Karpas-422 (cell line): Measurements from ENCODE around the gene MAP3K14. TPM values are rescaled to one million over a fixed set of nuclear protein-coding genes. Genes with fewer than 3 reads are reported as not detected.
A peak's percentile ranks its signal among the peaks of the same experiment; 100 is the strongest.

Experiments
- DNase-seq: peaks from one replicate; pipeline ENCODE4 v3.0.0-alpha.2; 2015
- H2AFZ ChIP-seq: fragments of 200-600 bp; sonication (generic); 2 replicates; pipeline ENCODE4 v1.6.1; 2014; ENCODE audit warnings: antibody characterized with exemption, low read length, mixed read lengths
- H3K27ac ChIP-seq: fragments of 200-600 bp; sonication (generic); 2 replicates; pipeline ENCODE4 v1.5.1; 2014; ENCODE audit warnings: mild to moderate bottlenecking, low read length, moderate library complexity
- H3K27me3 ChIP-seq: fragments of 200-600 bp; sonication (generic); 2 replicates; pipeline ENCODE4 v1.6.1; 2014; ENCODE audit warnings: low read length, mixed read lengths
- H3K36me3 ChIP-seq: fragments of 200-600 bp; sonication (generic); 2 replicates; pipeline ENCODE4 v1.6.1; 2014; ENCODE audit warnings: low read length, mixed read lengths; ENCODE audit not compliant: insufficient read depth
- H3K4me1 ChIP-seq: fragments of 200-600 bp; sonication (generic); 2 replicates; pipeline ENCODE4 v1.6.1; 2014; ENCODE audit warnings: mild to moderate bottlenecking, low read length, mixed read lengths
- H3K4me2 ChIP-seq: fragments of 200-600 bp; sonication (generic); 2 replicates; pipeline ENCODE4 v1.6.1; 2014; ENCODE audit warnings: low read length, low read depth, mild to moderate bottlenecking; ENCODE audit not compliant: poor library complexity, severe bottlenecking
- H3K4me3 ChIP-seq: fragments of 200-600 bp; sonication (generic); 2 replicates; pipeline ENCODE4 v1.5.1; 2014; ENCODE audit warnings: mild to moderate bottlenecking, antibody characterized with exemption, low read length, mixed read lengths
- H3K79me2 ChIP-seq: fragments of 200-600 bp; sonication (generic); 2 replicates; pipeline ENCODE4 v1.6.1; 2014; ENCODE audit warnings: mild to moderate bottlenecking, low read length, mixed read lengths
- H3K9ac ChIP-seq: fragments of 200-600 bp; sonication (generic); 2 replicates; pipeline ENCODE4 v1.6.0; 2014; ENCODE audit warnings: low read length
- H3K9me2 ChIP-seq: fragments of 200-600 bp; sonication (generic), shearing (Covaris generic); replicated peaks from 2 replicates; pipeline ENCODE4 v1.6.0; 2014; ENCODE audit warnings: mild to moderate bottlenecking, low read length, moderate library complexity; ENCODE audit not compliant: insufficient read depth
- H3K9me3 ChIP-seq: fragments of 300-700, 200-600 bp; sonication (generic); 2 replicates; pipeline ENCODE4 v1.6.1; 2014; ENCODE audit warnings: low read length, mixed read lengths
- H4K20me1 ChIP-seq: fragments of 200-600 bp; sonication (generic); 2 replicates; pipeline ENCODE4 v1.6.1; 2014; ENCODE audit warnings: mild to moderate bottlenecking, antibody characterized with exemption, low read length, low read depth; ENCODE audit not compliant: insufficient read depth
- total RNA-seq: library from RNA; depleted of rRNA; stranded (reverse); fragments of >200 nt; shearing (Covaris generic); gene quantifications from 2 replicates; pipeline ENCODE4 v1.2.3, GENCODE V29; 2014; ENCODE audit warnings: low replicate concordance

MAP3K14 gene
- total RNA-seq, 1 experiment from 2014 or later: 7.6 TPM

DNA sequence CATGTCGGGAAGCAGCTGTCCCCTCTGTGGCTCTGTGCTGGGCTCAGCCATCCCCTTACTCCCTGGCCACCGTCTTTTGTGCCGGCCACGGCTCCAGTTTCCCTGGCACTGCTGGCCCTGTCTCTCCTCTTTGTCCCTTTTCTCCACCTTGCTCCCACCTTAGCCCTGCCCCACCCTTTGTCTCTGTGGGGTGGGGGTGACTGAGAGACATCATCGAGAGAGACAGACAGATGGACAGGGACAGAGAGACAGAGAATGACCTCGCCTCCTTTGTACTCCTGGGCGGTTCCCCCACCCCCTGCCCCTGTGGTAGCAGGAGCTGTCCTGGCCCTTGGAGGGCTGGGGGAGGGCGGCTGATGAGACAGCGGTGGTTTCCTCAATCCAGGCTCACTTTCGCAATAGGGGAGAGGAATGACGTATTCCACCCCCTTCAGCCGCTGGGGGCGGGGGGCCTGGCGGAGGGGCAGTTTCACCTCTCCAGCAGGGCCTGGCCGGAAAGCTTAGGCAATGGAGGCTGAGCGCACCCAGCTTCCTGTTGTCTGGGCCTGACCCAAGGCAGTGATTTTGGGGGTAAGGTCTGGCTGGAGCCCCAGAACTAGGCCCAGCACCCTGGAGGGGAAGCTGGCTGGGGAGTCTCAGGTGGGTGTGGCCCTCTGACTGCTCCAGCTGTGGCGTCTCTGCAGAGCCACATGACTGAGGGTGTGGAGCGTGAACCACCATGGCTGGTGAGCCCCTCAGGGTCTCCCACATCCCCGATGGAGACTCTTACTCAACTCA, 87.9 kb downstream of the MAP3K14 start:
- H3K79me2 ChIP-seq: no peaks in the 10 kb centered on the region
- no peaks in the 10 kb centered on the region for H3K9me2 ChIP-seq
- no peaks in the 10 kb centered on the region for H3K9me3 ChIP-seq
- no peak overlapping the region for H3K4me3 ChIP-seq
- H3K9ac ChIP-seq: no peak overlapping the region
- no peak overlapping the region for H2AFZ ChIP-seq
- no peaks in the 10 kb centered on the region for H3K36me3 ChIP-seq
- no peak overlapping the region for H3K27ac ChIP-seq
- peak; percentile 58 for DNase-seq
- no peaks in the 10 kb centered on the region for H4K20me1 ChIP-seq
- H3K27me3 ChIP-seq: no peaks in the 10 kb centered on the region
- no peak overlapping the region for H3K4me2 ChIP-seq
- H3K4me1 ChIP-seq: peaks cover 19% of the 10 kb centered on the region

DNA sequence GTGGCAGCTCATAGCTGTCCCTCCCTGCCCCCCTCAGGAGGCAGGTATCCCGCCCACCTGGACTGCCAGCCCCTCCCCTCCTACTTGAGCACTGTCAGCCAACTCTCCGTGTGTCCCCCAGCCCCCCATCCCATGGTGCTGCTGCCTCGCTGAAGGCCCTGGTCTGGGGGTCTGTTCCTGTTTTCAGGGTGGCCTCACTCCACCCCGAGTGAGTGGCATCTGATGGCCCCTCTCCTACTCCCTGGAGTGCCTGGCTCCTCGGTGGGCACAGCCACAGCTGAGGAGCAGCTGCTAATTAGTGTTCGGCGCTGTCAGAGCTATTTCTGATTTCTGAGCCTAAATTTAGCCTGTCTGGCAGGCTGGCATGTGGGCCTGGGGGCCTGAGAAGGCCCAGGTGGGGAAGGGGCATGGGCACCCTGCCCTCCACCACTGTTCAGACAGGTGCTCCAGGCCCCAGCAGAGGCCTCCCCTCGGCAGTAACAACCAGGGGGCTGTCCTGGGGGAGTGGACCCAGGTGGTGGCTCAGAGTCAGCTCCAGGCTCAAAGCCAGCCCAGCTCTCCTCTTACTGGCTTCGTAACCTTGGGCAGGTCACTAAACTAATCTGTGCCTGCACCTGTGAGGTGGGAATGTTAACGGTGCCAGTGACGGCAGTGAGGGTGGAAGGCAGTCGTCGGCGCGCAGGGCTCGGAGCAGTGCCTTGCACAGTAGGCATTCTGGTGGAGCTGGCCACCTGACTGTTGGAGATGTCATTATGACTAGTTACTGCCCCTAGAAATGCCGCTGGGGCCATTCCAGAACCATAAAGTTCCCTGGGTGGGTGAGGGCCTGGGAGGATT, 88.7 kb downstream of the MAP3K14 start:
- no peaks in the 10 kb centered on the region for H3K9me3 ChIP-seq
- no peak overlapping the region for H3K4me3 ChIP-seq
- no peak for DNase-seq
- H3K9me2 ChIP-seq: no peaks in the 10 kb centered on the region
- H3K36me3 ChIP-seq: no peaks in the 10 kb centered on the region
- H2AFZ ChIP-seq: no peak overlapping the region
- peaks cover 19% of the 10 kb centered on the region for H3K4me1 ChIP-seq
- no peak overlapping the region for H3K9ac ChIP-seq
- H3K27me3 ChIP-seq: no peaks in the 10 kb centered on the region
- H3K4me2 ChIP-seq: no peak overlapping the region
- H3K27ac ChIP-seq: no peak overlapping the region
- no peaks in the 10 kb centered on the region for H3K79me2 ChIP-seq
- H4K20me1 ChIP-seq: no peaks in the 10 kb centered on the region

DNA sequence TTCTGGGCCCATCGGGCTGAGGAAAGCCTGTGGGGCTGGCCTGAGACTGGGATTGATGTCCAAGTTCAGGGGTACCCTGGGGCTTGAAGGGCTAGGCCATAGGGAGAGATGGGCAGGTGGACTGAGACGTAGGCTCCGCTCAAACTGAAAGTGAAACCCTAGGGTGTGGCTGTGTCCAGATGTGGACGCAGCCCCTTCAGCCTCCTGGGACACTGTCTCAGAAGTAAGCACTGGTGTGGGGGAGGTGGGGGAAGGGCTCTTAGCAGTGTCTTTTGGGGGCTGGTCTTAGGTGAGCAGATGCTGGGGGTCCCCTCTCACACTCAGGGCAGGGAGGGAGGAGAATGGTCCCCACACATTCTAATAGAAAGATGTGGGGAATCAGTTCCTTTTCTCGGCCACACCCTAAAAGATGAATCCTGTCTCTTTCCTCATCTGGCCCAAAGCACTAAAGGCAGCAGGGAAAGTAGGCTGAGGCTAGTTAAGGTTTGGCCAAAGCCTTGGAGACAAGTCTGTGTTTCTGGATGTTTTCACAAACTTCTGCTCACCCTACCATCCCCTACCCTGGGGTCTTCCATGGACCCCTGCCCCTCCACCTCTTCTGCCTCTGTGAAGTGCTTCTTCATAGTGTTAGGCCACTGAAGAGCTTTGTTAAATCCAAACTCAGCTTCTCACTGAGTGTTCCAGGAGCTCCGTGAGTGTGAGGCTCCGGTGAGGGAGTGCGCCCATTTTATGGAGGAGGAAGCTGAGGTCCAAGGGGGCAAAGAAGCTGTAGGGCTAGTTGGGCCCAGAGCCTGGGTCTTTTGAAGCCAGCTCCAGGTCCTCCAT, 89.5 kb downstream of the MAP3K14 start:
- Histone ChIP-seq H3K9ac (no peak overlapping the region), H3K27me3 (no peaks in the 10 kb centered on the region), H3K4me2 (peak overlapping the region; percentile 3), H2AFZ (no peak overlapping the region), H3K4me1 (peaks cover 21% of the 10 kb centered on the region), H3K9me2 (no peaks in the 10 kb centered on the region), H3K4me3 (no peak overlapping the region), H3K79me2 (no peaks in the 10 kb centered on the region), H3K27ac (no peak overlapping the region), H4K20me1 (no peaks in the 10 kb centered on the region), H3K36me3 (no peaks in the 10 kb centered on the region), H3K9me3 (no peaks in the 10 kb centered on the region)
- DNase-seq: no peak

DNA sequence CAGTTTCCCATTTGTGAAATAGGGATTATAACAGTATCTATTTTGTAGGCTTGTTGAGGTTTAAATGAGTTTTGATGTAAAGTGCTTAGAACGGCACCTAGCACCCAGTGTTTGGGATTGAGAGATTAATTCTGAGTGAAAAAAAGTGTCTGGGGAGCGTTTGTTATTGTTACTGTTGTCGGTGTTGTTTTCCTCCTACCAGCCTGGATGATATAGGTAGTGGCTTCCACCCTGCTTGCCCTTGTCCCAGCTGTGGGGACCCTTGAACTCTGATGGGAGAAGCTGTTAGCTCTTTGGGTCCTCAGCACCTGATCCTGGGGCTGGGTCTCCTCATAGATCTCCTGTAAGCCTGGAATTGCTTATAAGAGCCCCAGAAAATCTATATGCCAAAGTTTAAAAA, 90.2 kb downstream of the MAP3K14 start:
- no peak for DNase-seq
- H3K27ac ChIP-seq: no peak overlapping the region
- peaks cover 24% of the 10 kb centered on the region for H3K4me1 ChIP-seq
- no peaks in the 10 kb centered on the region for H3K36me3 ChIP-seq
- H3K79me2 ChIP-seq: no peaks in the 10 kb centered on the region
- no peak overlapping the region for H3K9ac ChIP-seq
- H3K4me2 ChIP-seq: peak overlapping the region; percentile 3
- H3K27me3 ChIP-seq: no peaks in the 10 kb centered on the region
- H2AFZ ChIP-seq: no peak overlapping the region
- no peak overlapping the region for H3K4me3 ChIP-seq
- no peaks in the 10 kb centered on the region for H3K9me3 ChIP-seq
- H3K9me2 ChIP-seq: no peaks in the 10 kb centered on the region
- H4K20me1 ChIP-seq: no peaks in the 10 kb centered on the region

DNA sequence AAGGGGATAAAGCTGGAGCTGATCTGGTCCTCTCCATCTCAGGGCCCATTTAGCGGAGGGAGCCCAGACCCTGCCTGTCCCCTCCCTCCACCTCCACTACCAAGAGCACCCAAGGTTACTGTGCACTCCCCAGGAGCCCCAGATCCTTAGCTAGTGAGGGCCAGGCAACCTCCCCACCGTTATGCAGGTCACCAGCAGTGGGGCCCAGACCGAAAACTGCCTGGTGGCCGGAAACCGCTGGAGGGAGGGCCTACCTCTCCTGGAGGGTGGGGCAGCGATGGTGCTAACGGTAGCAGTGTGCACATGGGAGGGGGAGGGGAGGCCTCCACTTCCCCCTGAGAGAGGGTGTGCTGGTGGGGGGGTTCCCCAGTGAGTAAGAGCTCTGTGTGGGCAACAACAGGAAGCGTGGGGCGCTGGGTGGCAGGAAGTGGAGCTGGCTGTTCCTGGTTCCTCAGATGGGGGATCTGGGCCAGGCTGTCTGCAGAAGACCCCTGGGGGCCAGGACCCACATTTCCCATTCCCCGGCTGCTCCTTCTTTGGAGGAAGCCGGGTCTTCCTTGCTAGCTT, 90.8 kb downstream of the MAP3K14 start:
- Histone ChIP-seq H3K79me2 (no peaks in the 10 kb centered on the region), H3K4me2 (no peak overlapping the region)

DNA sequence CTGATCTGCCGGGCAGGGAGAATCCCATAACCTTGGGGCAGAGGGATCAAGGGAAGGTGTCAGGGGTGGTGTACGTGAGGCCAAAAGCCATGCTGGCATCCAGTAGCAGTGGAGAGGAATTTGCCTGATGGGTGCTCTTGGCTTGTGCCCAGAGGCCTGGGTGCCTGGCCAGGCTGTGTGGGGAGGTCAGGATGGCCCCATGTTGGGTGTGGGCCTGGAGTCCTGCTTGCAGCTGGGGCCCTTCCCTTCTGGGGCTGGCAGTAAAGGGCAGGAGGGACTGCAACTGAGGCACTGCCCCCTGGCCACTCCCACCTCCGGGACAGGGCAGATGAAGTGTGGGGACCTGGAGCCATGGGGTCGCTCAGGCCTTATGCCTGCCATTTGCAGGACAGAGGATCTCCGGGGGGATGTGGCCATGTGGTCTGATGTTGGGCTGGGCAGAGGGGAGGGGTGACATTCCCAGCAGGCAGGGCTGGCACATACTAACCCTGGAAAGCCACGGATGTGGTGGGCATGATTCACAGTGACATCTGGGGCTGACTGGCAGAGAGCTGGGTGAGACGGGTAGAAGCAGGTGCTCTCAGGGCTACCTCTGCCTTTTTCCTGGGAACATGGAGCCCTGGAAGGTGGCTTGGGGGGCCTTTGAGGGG, 91.6 kb downstream of the MAP3K14 start:
- H3K9ac ChIP-seq: no peak overlapping the region
- H3K4me2 ChIP-seq: no peak overlapping the region
- H4K20me1 ChIP-seq: peaks cover 6% of the 10 kb centered on the region; the same call in 1 of the 2 replicates
- DNase-seq: no peak
- no peaks in the 10 kb centered on the region for H3K9me3 ChIP-seq
- H3K9me2 ChIP-seq: no peaks in the 10 kb centered on the region
- H3K36me3 ChIP-seq: no peaks in the 10 kb centered on the region
- no peak overlapping the region for H3K4me3 ChIP-seq
- no peak overlapping the region for H2AFZ ChIP-seq
- peaks cover 30% of the 10 kb centered on the region for H3K4me1 ChIP-seq
- no peaks in the 10 kb centered on the region for H3K79me2 ChIP-seq
- no peak overlapping the region for H3K27ac ChIP-seq
- H3K27me3 ChIP-seq: no peaks in the 10 kb centered on the region

More for the DNA sequence above, 90.8 kb downstream of the MAP3K14 start:
- DNase-seq: peak; percentile 56
- H3K36me3 ChIP-seq: no peaks in the 10 kb centered on the region
- H3K9me3 ChIP-seq: no peaks in the 10 kb centered on the region
- no peak overlapping the region for H2AFZ ChIP-seq
- no peaks in the 10 kb centered on the region for H3K9me2 ChIP-seq
- no peaks in the 10 kb centered on the region for H3K27me3 ChIP-seq
- H4K20me1 ChIP-seq: peaks cover 2% of the 10 kb centered on the region; the same call in 1 of the 2 replicates
- no peak overlapping the region for H3K9ac ChIP-seq
- H3K4me3 ChIP-seq: no peak overlapping the region
- no peak overlapping the region for H3K27ac ChIP-seq
- peaks cover 29% of the 10 kb centered on the region for H3K4me1 ChIP-seq

DNA sequence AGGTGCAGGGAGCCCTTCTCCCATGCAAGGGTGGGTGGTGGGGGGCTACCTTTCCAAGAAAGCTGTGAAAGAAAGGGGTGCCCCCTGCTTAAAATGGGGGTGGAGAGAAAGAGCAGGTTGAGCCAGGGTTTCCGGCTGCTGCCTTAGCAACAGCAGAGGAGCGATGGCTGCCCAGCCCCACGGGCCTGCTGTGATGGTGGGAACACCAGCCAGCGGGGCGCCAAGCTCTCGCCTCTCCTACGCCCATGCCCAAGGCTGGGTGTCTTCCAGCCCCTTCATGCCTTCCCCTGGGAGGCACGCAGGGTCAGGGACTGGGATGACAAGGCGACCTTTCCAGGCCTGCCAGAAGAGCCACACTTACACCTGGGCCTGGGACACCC, 92.2 kb downstream of the MAP3K14 start:
- Histone ChIP-seq H3K9me3 (no peaks in the 10 kb centered on the region), H3K4me2 (no peak overlapping the region), H2AFZ (no peak overlapping the region), H3K27ac (no peak overlapping the region), H3K9me2 (no peaks in the 10 kb centered on the region), H3K9ac (no peak overlapping the region), H3K36me3 (no peaks in the 10 kb centered on the region), H3K27me3 (no peaks in the 10 kb centered on the region), H3K79me2 (no peaks in the 10 kb centered on the region), H3K4me3 (no peak overlapping the region), H3K4me1 (peaks cover 30% of the 10 kb centered on the region), H4K20me1 (peaks cover 6% of the 10 kb centered on the region; the same call in 1 of the 2 replicates)
- DNase-seq: no peak
